MM.1S (cell line): ENCODE results near the gene KRT81.
A peak's percentile ranks its signal among the peaks of the same experiment; 100 is the strongest.
"Not testable (repeated sequence)": the region's sequence is repeated elsewhere in the genome, so short reads cannot be mapped to it uniquely, and the experiment has no call there.

ENCODE experiments used
- DNase-seq: peaks from one replicate; pipeline ENCODE4 v3.0.0-alpha.2; 2015
- H2AFZ ChIP-seq: fragments of 300-600 bp; sonication (generic); 2 replicates; pipeline ENCODE4 v1.6.0; 2016; ENCODE audit warnings: antibody characterized with exemption, low read length
- H3F3A ChIP-seq: fragments of 300-600 bp; sonication (generic); 2 replicates; pipeline ENCODE4 v1.6.1; 2016; ENCODE audit warnings: mild to moderate bottlenecking, antibody characterized with exemption, low read length, moderate library complexity, mixed read lengths; ENCODE audit not compliant: insufficient read depth
- H3K27ac ChIP-seq: fragments of 300-600 bp; sonication (generic); 2 replicates; pipeline ENCODE4 v1.5.1; 2016; ENCODE audit warnings: mild to moderate bottlenecking, low read length
- H3K27me3 ChIP-seq: fragments of 300-600 bp; sonication (generic); replicated peaks from 2 replicates; pipeline ENCODE4 v1.6.0; 2016; ENCODE audit warnings: low read length; ENCODE audit not compliant: insufficient read depth
- H3K36me3 ChIP-seq: fragments of 300-600 bp; sonication (generic); replicated peaks from 2 replicates; pipeline ENCODE4 v1.6.1; 2016; ENCODE audit warnings: mild to moderate bottlenecking, low read length, mixed read lengths; ENCODE audit not compliant: insufficient read depth
- H3K4me1 ChIP-seq: fragments of 300-600 bp; sonication (generic); 2 replicates; pipeline ENCODE4 v1.6.1; 2016; ENCODE audit warnings: low read length, mixed read lengths
- H3K4me2 ChIP-seq: fragments of 300-600 bp; sonication (generic); 2 replicates; pipeline ENCODE4 v1.6.0; 2016; ENCODE audit warnings: low read depth, low read length
- H3K4me3 ChIP-seq: fragments of 300-600 bp; sonication (generic); 2 replicates; pipeline ENCODE4 v1.5.1; 2016; ENCODE audit warnings: low read length, mixed read lengths
- H3K79me2 ChIP-seq: fragments of 300-600 bp; sonication (generic); 2 replicates; pipeline ENCODE4 v1.6.1; 2016; ENCODE audit warnings: mixed run types, low read length, mixed read lengths
- H3K9ac ChIP-seq: fragments of 300-600 bp; sonication (generic); 2 replicates; pipeline ENCODE4 v1.6.1; 2016; ENCODE audit warnings: low read length, mixed read lengths
- H3K9me2 ChIP-seq: fragments of 300-600 bp; sonication (generic); replicated peaks from 2 replicates; pipeline ENCODE4 v1.6.1; 2016; ENCODE audit warnings: mild to moderate bottlenecking, low read length, mixed read lengths; ENCODE audit not compliant: insufficient read depth
- H3K9me3 ChIP-seq: fragments of 300-600 bp; sonication (generic); replicated peaks from 2 replicates; pipeline ENCODE4 v1.6.1; 2016; ENCODE audit warnings: mild to moderate bottlenecking, low read length, mixed read lengths; ENCODE audit not compliant: insufficient read depth
- H4K20me1 ChIP-seq: fragments of 300-600 bp; sonication (generic); 2 replicates; pipeline ENCODE4 v1.6.1; 2016; ENCODE audit warnings: mild to moderate bottlenecking, low read length, moderate library complexity, mixed read lengths; ENCODE audit not compliant: insufficient read depth
- CTCF ChIP-seq: fragments of 300-600 bp; sonication (generic); IDR thresholded peaks from 2 replicates; pipeline ENCODE4 v1.5.1; 2016; ENCODE audit warnings: antibody characterized with exemption, low read length, mixed read lengths
- EZH2 ChIP-seq: fragments of 300-600 bp; sonication (generic); optimal IDR thresholded peaks from 2 replicates; pipeline ENCODE3; 2017; ENCODE audit warnings: low read depth, mild to moderate bottlenecking, antibody characterized with exemption, low read length, mixed read lengths
- EZH2phosphoT487 ChIP-seq: fragments of 300-600 bp; sonication (generic); IDR thresholded peaks from 2 replicates; pipeline ENCODE4 v1.6.1; 2018; ENCODE audit warnings: antibody characterized with exemption, low read length

The KRT81 gene

GRCh38 chr12:52316701-52317100, 25.4 kb upstream of the KRT81 start:
- H3F3A ChIP-seq, result no peaks in the 10 kb centered on the region
- peaks cover 81% of the 10 kb centered on the region for H3K27me3 ChIP-seq

GRCh38 chr12:52316290-52316689, 25.0 kb upstream of the KRT81 start:
- Histone ChIP-seq H3F3A (no peaks in the 10 kb centered on the region), H4K20me1 (no peaks in the 10 kb centered on the region), H3K4me3 (no peak overlapping the region), H2AFZ (no peak overlapping the region), H3K9ac (no peak overlapping the region), H3K27ac (no peak overlapping the region), H3K9me2 (no peaks in the 10 kb centered on the region), H3K4me2 (no peak overlapping the region), H3K79me2 (no peaks in the 10 kb centered on the region), H3K4me1 (no peaks in the 10 kb centered on the region), H3K9me3 (no peaks in the 10 kb centered on the region), H3K27me3 (peaks cover 81% of the 10 kb centered on the region), H3K36me3 (no peaks in the 10 kb centered on the region)
- TF ChIP-seq CTCF (no peak), EZH2 (no peak), EZH2phosphoT487 (no peak)
- no peak for DNase-seq

More at GRCh38 chr12:52316701-52317100, 25.4 kb upstream of the KRT81 start:
- Histone ChIP-seq H3K9ac (no peak overlapping the region), H3K4me1 (no peaks in the 10 kb centered on the region), H3K9me2 (no peaks in the 10 kb centered on the region), H3K27ac (no peak overlapping the region), H4K20me1 (no peaks in the 10 kb centered on the region), H2AFZ (no peak overlapping the region), H3K4me3 (no peak overlapping the region), H3K36me3 (no peaks in the 10 kb centered on the region), H3K79me2 (no peaks in the 10 kb centered on the region), H3K4me2 (no peak overlapping the region), H3K9me3 (no peaks in the 10 kb centered on the region)
- no peak for DNase-seq
- TF ChIP-seq CTCF (no peak), EZH2phosphoT487 (no peak)

GRCh38 chr12:52315721-52316120, 24.4 kb upstream of the KRT81 start:
- not testable (repeated sequence) for DNase-seq, H4K20me1 ChIP-seq, H3K4me3 ChIP-seq, H3K79me2 ChIP-seq, H3K9me2 ChIP-seq, H3K4me1 ChIP-seq, H3F3A ChIP-seq, H3K9ac ChIP-seq, H3K4me2 ChIP-seq, H3K36me3 ChIP-seq, H2AFZ ChIP-seq, H3K27ac ChIP-seq, H3K9me3 ChIP-seq
- H3K27me3 ChIP-seq, result peaks cover 80% of the 10 kb centered on the region
- peak; percentile 34 for TF ChIP-seq CTCF

GRCh38 chr12:52314511-52314910, 23.2 kb upstream of the KRT81 start:
- no peaks in the 10 kb centered on the region for H3K4me1 ChIP-seq
- H3K27ac ChIP-seq, result no peak overlapping the region

More at GRCh38 chr12:52314511-52314910, 23.2 kb upstream of the KRT81 start:
- Histone ChIP-seq H3K9me2 (no peaks in the 10 kb centered on the region), H3K9me3 (no peaks in the 10 kb centered on the region), H3K4me2 (no peak overlapping the region), H3K79me2 (no peaks in the 10 kb centered on the region), H3K4me3 (no peak overlapping the region), H3K27me3 (peaks cover 80% of the 10 kb centered on the region), H3K9ac (no peak overlapping the region), H3F3A (no peaks in the 10 kb centered on the region), H3K36me3 (no peaks in the 10 kb centered on the region), H2AFZ (no peak overlapping the region), H4K20me1 (no peaks in the 10 kb centered on the region)
- no peak for DNase-seq
- TF ChIP-seq EZH2phosphoT487 (no peak), EZH2 (no peak), CTCF (no peak)
